ENCODE measurements around the gene ARL16.
"Not testable (repeated sequence)": the region's sequence is repeated elsewhere in the genome, so short reads cannot be mapped to it uniquely, and the experiment has no call there.

Gene ARL16

GRCh38 chr17:81696218-81696941 is 12.8 kb upstream of the ARL16 start:
- in situ Hi-C loops (cut with MboI; ENCODE audit: low sequenced_read_pairs), result no loop called here

- in situ Hi-C loops (cut with MboI; ENCODE audit: low sequenced_read_pairs), result no loop called here
Observed at GRCh38 chr17:81695801-81696200, 12.2 kb upstream of the ARL16 start.

- in situ Hi-C loops (cut with MboI; ENCODE audit: low sequenced_read_pairs), result no loop called here
Observed at GRCh38 chr17:81695211-81695610, 11.6 kb upstream of the ARL16 start.

- in situ Hi-C loops (cut with MboI; ENCODE audit: low sequenced_read_pairs), result no loop called here
Observed at GRCh38 chr17:81694810-81695209, 11.2 kb upstream of the ARL16 start.

DNA sequence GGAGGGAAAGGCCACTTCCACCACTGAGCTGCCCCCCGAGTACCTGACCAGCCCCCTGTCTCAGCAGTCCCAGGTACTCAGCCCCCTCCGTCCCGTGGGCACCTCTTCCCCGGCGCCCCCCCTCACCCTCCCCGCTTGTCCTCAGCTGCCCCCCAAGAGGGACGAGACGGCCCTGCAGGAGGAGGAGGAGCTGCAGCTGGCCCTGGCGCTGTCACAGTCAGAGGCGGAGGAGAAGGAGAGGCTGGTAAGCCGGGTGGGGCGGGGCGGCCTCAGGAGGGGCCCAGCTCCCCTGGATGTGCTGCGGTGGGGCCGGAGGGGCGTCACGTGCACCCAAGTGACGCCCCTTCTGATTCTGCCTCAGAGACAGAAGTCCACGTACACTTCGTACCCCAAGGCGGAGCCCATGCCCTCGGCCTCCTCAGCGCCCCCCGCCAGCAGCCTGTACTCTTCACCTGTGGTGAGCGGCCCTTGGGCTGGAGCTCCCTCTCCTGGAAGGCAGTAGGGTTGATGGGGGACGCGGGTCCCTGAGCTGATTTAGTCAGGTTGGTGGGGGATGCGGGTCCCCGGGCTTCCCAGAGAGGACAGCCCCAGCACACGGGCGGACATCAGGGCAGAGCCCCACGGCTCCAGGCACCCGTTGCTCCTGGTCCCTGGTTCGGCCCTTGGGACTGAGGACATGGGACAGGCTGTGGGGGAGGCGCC is 10.1 kb upstream of the ARL16 start:
- in situ Hi-C loops (cut with MboI; ENCODE audit: low sequenced_read_pairs), result no loop called here

DNA sequence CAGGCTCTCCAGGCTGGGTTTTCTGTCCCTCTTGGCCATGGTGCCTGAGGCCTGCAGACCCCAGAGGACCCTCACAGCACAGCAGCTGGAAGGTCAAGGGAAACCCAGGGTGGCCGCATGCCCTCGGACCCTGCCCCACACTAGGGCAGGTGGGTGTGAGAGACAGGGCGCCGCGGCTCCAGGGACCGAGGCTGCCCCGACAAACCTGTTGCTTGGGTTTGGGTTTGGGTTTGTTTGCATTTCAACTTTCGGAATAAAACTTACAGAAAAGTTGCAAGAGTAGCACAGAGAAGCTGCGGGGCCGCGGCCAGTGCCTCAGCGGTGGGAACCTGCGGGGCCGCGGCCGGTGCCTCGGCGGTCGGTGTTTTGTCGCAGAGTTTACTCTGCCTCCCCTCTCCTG is 8.0 kb upstream of the ARL16 start:
- in situ Hi-C loops (cut with MboI; ENCODE audit: low sequenced_read_pairs), result no loop called here

DNA sequence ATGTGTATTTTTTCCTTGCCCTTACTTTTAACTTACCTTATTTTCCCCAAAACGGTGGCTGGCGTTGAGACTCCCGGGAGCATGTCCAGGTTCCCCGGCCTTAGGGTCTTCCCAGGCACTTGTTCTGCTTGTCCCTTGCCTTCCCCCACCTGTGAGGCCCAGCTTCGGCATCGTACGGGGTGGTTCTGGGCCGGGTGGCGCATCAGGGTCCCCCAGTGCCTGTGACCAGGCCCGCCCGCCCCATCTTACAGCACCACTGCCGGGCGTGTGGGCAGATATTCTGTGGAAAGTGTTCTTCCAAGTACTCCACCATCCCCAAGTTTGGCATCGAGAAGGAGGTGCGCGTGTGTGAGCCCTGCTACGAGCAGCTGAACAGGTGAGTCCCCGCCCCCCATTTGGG is 7.6 kb upstream of the ARL16 start:
- in situ Hi-C loops (cut with MboI; ENCODE audit: low sequenced_read_pairs), result no loop called here

DNA sequence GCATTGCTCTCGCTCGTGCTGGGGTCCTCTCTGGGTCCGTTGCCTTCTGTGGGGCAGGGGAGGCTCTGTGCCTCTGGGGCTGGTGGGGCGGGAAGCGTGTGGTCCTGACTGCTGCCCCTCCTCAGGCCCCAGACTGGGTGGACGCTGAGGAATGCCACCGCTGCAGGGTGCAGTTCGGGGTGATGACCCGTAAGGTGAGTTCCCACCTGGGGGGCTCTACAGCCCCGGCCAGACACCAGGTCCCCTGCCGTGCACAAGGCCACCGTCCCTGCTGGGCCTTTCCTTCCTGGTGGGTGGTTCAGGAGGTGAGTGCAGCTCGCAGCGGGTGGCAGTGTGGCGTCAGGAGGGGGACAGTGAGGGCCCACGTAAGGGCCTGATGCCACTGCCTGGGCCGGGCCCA is 7.0 kb upstream of the ARL16 start:
- in situ Hi-C loops (cut with MboI; ENCODE audit: low sequenced_read_pairs), result no loop called here

DNA sequence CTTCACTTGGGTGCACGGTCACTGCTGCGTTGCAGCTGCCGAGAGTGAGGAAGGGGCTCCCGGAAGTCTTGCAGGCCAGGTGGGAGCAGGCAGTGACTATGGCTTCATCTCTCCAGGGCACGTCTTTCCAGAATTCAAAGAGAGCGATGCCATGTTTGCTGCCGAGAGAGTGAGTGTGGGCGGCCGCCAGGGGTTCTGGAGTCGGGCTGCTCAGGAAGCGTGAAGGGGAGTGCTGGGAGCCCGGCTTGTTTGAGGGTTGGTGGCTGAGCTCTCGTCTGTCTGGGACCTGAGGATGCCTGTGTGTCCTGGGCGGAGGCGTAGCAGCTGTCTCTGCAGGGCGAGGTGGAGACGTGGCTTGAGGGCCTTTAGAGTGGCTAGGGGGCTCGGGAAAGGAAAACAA is 6.5 kb upstream of the ARL16 start:
- in situ Hi-C loops (cut with MboI; ENCODE audit: low sequenced_read_pairs), result no loop called here

DNA sequence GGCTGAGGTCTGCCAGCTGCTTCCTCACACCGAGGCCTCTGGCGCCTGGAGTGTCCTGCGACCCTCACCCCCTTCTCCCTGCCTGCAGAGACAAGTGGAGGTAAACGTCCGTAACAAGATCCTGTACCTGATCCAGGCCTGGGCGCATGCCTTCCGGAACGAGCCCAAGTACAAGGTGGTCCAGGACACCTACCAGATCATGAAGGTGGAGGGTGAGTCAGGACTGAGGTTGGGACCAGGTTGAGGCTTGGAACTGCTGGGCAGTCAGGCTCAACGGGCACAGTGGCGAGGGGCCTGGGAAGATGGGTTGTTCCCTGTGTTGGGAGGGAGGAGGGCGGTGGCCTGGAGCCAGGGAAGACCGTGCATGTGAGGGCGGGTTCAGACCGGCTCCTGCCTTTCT is 5.0 kb upstream of the ARL16 start:
- in situ Hi-C loops (cut with MboI; ENCODE audit: low sequenced_read_pairs), result no loop called here

GRCh38 chr17:81687770-81688541 is 4.4 kb upstream of the ARL16 start:
- in situ Hi-C loops (cut with MboI; ENCODE audit: low sequenced_read_pairs), result no loop called here

- in situ Hi-C loops (cut with MboI; ENCODE audit: low sequenced_read_pairs), result no loop called here
Observed at GRCh38 chr17:81686614-81687013, 3.0 kb upstream of the ARL16 start.

DNA sequence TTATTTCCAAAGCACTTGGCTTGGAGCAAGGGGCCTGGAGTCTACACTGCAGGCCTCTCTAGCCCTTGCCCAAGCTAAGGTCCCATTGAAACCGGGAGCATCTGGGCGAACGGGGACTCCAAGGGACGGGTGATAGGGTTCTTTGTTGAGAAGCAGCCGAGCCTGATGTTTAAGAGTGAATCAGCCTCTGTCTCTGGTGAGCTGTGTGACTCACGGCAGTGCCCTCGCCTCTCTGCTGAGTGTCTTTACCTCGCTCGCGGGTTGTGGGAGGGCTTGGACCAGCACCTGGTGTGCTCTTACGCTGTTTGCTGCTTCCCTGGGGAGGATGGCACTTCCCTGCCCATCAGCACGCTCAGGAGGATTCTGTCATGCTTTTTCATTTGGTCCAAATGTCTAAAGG is 1.5 kb upstream of the ARL16 start:
- in situ Hi-C loops (cut with MboI; ENCODE audit: low sequenced_read_pairs), result no loop called here

DNA sequence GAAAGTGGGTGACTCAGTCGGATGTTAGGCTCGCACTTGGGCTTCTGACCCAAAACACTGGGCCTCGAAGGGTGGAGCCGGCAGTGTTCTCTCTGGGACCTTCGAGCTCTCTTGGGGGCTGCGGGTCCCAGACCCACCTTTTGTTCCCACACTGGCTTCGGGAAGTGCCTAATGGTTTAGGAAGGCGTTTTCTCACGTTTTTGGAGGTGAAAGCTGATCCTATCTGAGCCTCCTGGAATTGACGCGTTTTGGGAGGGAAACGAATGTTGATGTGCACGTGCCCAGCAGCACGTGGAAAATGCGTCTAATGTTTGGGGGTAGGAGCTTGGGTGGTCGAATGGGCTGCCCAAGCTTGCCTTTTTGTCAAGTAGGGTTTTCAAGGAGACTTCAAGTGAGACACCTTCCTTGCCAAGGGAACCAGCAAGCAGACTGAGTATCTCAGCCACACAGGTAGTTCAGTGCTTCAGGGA is 880 bp upstream of the ARL16 start:
- in situ Hi-C loops (cut with MboI; ENCODE audit: low sequenced_read_pairs), result no loop called here

GRCh38 chr17:81683208-81683583 is 401 bp downstream of the ARL16 start:
- in situ Hi-C loops (cut with MboI; ENCODE audit: low sequenced_read_pairs), result no loop called here

DNA sequence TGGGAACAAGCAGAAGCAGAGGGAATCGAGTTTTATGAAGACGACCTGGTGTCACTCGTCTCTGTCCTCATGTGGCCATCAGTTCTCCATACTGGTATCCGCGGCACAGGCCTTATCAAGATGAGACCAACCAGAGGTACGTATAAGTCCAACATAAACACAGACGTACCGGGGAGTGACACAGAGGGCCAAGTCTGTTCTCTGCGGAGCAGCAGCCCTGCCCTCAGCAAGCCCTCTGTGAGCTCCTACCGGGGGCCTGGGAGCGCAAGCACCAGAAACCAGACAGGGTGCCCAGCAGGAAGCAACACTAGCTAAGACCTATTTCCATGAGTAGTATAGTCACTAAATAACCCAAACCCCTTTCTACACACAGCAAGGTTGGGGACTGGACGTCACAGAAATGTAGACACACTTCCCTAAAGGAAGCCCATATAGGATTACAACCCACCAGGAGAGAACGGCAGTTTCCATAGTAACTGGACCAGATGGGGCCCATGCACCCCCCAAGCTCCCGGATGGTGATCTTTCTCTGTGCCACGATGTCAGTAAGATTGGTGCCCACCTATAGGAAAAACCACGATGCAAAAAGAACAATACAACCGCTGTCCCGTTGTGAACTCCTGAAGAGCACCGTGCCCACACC is 911 bp downstream of the ARL16 start:
- in situ Hi-C loops (cut with MboI; ENCODE audit: low sequenced_read_pairs), result no loop called here

DNA sequence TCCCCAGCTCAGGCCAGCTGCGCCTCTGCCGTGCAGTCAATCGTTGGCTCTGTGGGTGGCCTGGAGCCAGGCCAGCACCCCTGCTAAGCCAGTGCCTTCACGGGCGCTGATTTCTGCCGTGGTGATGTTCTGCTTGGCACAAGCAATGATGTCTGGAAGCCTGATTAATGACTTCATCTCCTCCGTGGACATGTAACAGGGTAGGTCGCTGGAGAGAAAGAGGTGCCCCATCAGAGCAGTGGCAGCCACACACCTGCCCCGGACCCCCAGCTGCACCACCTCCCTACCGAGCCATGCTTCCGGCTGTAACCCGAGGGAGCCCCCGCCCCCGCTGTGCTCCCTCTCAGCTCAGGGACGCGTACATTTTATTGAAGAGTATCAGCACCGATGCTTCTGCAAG is 1.9 kb downstream of the ARL16 start:
- in situ Hi-C loops (cut with MboI; ENCODE audit: low sequenced_read_pairs), result no loop called here

DNA sequence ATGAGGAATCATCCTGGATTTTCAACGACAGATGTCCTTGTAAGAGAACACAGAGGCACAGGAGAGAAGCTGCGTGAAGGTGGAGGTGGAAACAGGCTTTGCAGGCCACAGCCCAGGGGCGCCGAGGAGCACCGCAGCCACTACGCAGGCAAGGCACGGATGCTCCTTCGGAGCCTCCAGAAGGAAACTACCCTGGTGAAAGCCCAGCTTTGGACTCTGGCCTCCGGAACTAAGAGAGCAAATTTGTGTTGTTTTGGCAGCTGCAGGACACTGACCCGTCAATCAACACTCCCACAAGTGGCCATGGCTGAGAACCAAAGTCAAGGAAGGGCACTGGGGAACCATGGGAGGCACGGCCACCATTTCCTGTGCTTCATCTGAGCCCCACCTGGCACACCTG is 3.4 kb downstream of the ARL16 start:
- in situ Hi-C loops (cut with MboI; ENCODE audit: low sequenced_read_pairs), result no loop called here

DNA sequence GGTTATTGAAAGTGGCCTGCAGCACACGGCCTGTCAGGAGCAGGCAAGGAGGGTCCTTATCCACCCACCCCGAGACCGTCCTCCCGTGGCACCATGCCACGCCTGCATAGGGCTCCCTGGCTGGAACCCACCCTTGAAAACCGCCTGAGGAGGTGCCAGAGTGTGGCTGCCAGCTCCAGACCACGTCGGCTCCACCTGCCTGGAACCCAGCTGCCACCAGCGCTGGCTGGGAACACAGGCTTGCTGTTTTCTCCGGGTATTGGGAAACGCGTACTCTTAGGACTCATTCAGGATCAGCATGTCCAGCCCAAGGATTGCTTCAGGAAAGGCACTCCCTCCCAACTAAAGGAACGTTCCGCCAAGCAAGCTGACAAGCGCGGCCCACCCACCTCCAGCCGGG is 6.7 kb downstream of the ARL16 start:
- in situ Hi-C loops (cut with MboI; ENCODE audit: low sequenced_read_pairs), result no loop called here

- in situ Hi-C loops (cut with MboI; ENCODE audit: low sequenced_read_pairs), result not testable (repeated sequence)
Observed at GRCh38 chr17:81675515-81676221, 7.9 kb downstream of the ARL16 start.

Measured in hTERT RPE-1 (cell line).